Measurements from ENCODE around the gene PTPN1. TPM values are rescaled to one million over a fixed set of nuclear protein-coding genes. Genes with fewer than 3 reads are reported as not detected.

The PTPN1 gene
- total RNA-seq, 1 donor from 2014 or later, result 58.8 TPM

GRCh38 chr20:50510706-50511542 is 741 bp downstream of the PTPN1 start:
- no peak for DNase-seq (ENCODE audit: extremely low read depth, low read depth, low spot score)

GRCh38 chr20:50512323-50512722 is 2.1 kb downstream of the PTPN1 start:
- DNase-seq (ENCODE audit: extremely low read depth, low read depth, low spot score), result no peak

- no peak for DNase-seq (ENCODE audit: extremely low read depth, low read depth, low spot score)
Observed at GRCh38 chr20:50513169-50514034, 3.2 kb downstream of the PTPN1 start.

- DNase-seq (ENCODE audit: extremely low read depth, low read depth, low spot score), result no peak
Observed at GRCh38 chr20:50514035-50514337, 3.8 kb downstream of the PTPN1 start.

- no peak for DNase-seq (ENCODE audit: extremely low read depth, low read depth, low spot score)
Observed at GRCh38 chr20:50514750-50515149, 4.6 kb downstream of the PTPN1 start.

- DNase-seq (ENCODE audit: extremely low read depth, low read depth, low spot score), result no peak
Observed at GRCh38 chr20:50515471-50516106, 5.4 kb downstream of the PTPN1 start.

- no peak for DNase-seq (ENCODE audit: extremely low read depth, low read depth, low spot score)
Observed at GRCh38 chr20:50516180-50516934, 6.2 kb downstream of the PTPN1 start.

GRCh38 chr20:50516935-50517816 is 7.0 kb downstream of the PTPN1 start:
- DNase-seq (ENCODE audit: extremely low read depth, low read depth, low spot score), result no peak

- DNase-seq (ENCODE audit: extremely low read depth, low read depth, low spot score), result no peak
Observed at GRCh38 chr20:50517817-50518154, 7.6 kb downstream of the PTPN1 start.

GRCh38 chr20:50518270-50518721 is 8.1 kb downstream of the PTPN1 start:
- DNase-seq (ENCODE audit: extremely low read depth, low read depth, low spot score), result no peak

- no peak for DNase-seq (ENCODE audit: extremely low read depth, low read depth, low spot score)
Observed at GRCh38 chr20:50519036-50519762, 9.0 kb downstream of the PTPN1 start.

- DNase-seq (ENCODE audit: extremely low read depth, low read depth, low spot score), result no peak
Observed at GRCh38 chr20:50520222-50520880, 10.2 kb downstream of the PTPN1 start.

GRCh38 chr20:50521221-50522052 is 11.3 kb downstream of the PTPN1 start:
- no peak for DNase-seq (ENCODE audit: extremely low read depth, low read depth, low spot score)

GRCh38 chr20:50522053-50522674 is 12.0 kb downstream of the PTPN1 start:
- DNase-seq (ENCODE audit: extremely low read depth, low read depth, low spot score), result no peak

- no peak for DNase-seq (ENCODE audit: extremely low read depth, low read depth, low spot score)
Observed at GRCh38 chr20:50523552-50524167, 13.5 kb downstream of the PTPN1 start.

- DNase-seq (ENCODE audit: extremely low read depth, low read depth, low spot score), result no peak
Observed at GRCh38 chr20:50525681-50526080, 15.5 kb downstream of the PTPN1 start.

Data from glomerular endothelial cell (primary cell).